ENCODE results near the gene ALOX5AP.

GRCh38 chr13:30719525-30719914, 15.8 kb upstream of the ALOX5AP start:
- TF ChIP-seq ZBTB33 (IDR thresholded peaks at IDR 0.05) (no peak), HNF4G (IDR thresholded peaks at IDR 0.05) (no peak), TAF1 (conservative IDR thresholded peaks at IDR 0.05) (no peak), CTCF (IDR thresholded peaks at IDR 0.05; ENCODE audit: low read depth, low read length, missing input control) (no peak), GABPA (IDR thresholded peaks at IDR 0.05 in 1 of 2, conservative IDR thresholded peaks at IDR 0.05 in 1 of 2) (no peak), RAD21 (IDR thresholded peaks at IDR 0.05) (no peak)

Data from liver (tissue), 3 donors.